Measurements from ENCODE around the gene LIN9.

DNA sequence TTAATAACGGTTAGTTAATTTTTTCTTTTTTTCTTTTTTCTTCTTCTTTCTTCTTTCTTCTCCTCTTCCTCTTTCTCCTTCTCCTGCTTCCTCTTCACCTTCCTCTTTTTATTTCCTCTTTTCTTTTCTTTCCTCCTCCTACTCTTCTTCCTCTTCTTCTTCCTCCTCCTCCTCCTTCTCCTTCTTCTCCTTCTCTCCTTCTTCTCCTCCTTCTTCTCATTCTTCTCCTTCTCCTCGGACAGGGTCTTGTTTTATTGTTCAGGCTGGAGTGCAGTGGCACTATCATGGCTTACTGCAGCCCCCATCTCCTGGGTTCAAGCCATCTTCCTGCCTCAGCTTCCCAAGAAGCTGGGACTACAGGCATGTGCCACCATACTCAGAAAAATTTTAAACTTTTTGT, 109.0 kb downstream of the LIN9 start:
- TF ChIP-seq POLR2A (IDR thresholded peaks at IDR 0.05): no peak
- TF ChIP-seq, protein P1, sequence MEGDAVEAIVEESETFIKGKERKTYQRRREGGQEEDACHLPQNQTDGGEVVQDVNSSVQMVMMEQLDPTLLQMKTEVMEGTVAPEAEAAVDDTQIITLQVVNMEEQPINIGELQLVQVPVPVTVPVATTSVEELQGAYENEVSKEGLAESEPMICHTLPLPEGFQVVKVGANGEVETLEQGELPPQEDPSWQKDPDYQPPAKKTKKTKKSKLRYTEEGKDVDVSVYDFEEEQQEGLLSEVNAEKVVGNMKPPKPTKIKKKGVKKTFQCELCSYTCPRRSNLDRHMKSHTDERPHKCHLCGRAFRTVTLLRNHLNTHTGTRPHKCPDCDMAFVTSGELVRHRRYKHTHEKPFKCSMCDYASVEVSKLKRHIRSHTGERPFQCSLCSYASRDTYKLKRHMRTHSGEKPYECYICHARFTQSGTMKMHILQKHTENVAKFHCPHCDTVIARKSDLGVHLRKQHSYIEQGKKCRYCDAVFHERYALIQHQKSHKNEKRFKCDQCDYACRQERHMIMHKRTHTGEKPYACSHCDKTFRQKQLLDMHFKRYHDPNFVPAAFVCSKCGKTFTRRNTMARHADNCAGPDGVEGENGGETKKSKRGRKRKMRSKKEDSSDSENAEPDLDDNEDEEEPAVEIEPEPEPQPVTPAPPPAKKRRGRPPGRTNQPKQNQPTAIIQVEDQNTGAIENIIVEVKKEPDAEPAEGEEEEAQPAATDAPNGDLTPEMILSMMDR (IDR thresholded peaks at IDR 0.05): no peak

Measured in suprapubic skin (tissue), 3 donors.